BJ (cell line): Measurements from ENCODE around the gene LRRC25. TPM values are rescaled to one million over a fixed set of nuclear protein-coding genes. Genes with fewer than 3 reads are reported as not detected.
A peak's percentile ranks its signal among the peaks of the same experiment; 100 is the strongest.

Experiments used
- CTCF ChIA-PET: fragments of 350-600 bp; formaldehyde crosslinking; extraction: SDS; loops from one replicate; lab custom pipeline; 2021; ENCODE audit warnings: antibody characterized with exemption, inconsistent platforms; lab: Yijun Ruan, JAX
- POLR2A ChIA-PET: fragments of 300-600 bp; sonication (Branson Sonifier 250); formaldehyde crosslinking; extraction: SDS; loops from one replicate; lab custom pipeline; 2021; ENCODE audit warnings: antibody characterized with exemption; lab: Charles Lee
- DNase-seq: peaks from one replicate; pipeline ENCODE4 v3.0.0-alpha.2; 2011; ENCODE audit warnings: low read depth
- H3K27me3 ChIP-seq: 2 replicates; pipeline ENCODE4 v1.6.0; 2011; ENCODE audit warnings: low read length; ENCODE audit not compliant: control insufficient read depth, insufficient read depth
- H3K36me3 ChIP-seq: 2 replicates; pipeline ENCODE4 v1.5.1; 2011; ENCODE audit warnings: low read length; ENCODE audit not compliant: control insufficient read depth, insufficient read depth
- H3K4me3 ChIP-seq: 2 replicates; pipeline ENCODE4 v1.5.1; 2011; ENCODE audit warnings: low read depth, mild to moderate bottlenecking, control low read depth, low read length
- CTCF ChIP-seq: IDR thresholded peaks from 2 replicates; pipeline ENCODE4 v1.5.1; 2011; ENCODE audit warnings: low read depth, mild to moderate bottlenecking, control low read depth, inconsistent platforms, low read length, moderate library complexity; ENCODE audit not compliant: insufficient read depth
- polyA plus RNA-seq: library from polyadenylated mRNA; depleted of rRNA; stranded (reverse); fragments of >200 nt; gene quantifications from 2 replicates; pipeline ENCODE4 v1.2.3, GENCODE V29; 2011

Gene LRRC25
- polyA plus RNA-seq, 1 experiment, result 0.06 TPM

DNA sequence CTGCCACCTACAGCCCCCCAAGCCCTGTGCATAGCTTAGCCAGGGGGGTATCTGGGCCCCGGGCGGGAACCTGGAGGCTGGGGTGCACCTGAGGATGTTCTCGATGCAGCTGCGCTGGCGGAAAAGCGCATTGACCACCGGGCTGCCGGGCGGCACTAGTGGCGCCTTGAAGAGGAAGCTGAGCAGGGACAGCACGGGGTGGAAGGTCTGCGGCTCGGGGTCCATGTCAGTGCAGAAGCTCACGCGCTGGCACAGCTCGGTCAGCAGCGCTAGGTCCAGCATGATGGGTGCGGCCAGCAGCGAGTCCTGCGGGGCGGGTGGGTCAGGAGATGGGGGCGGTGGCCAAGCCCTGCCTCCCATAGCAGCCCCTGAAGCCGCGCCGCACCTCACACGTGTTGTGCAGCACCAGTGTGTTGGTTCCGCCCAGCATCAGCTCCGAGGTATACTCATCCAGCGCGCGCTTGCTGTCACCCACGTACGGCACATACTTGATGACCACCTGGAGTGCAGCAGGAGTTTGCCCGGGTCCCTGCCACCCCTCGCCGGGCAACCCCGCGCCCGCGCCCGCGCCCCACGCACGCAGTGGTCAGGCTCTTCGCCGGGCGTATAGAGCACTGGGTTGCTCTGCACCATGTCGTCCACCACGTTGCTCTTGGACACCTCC, 37.9 kb upstream of the LRRC25 start:
- no peak for TF ChIP-seq CTCF
- no peak for DNase-seq
- ChIA-PET POLR2A (no interaction called here), CTCF (interaction anchor here (0.7 to 1.3 kb wide), 4 partner anchors 10 to 412 kb away, joined by 3 to 4 read pairs (median 3); no protein-coding TSS in a partner anchor)
- peaks cover 16% of the 10 kb centered on the region for H3K36me3 ChIP-seq
- no peaks in the 10 kb centered on the region for H3K27me3 ChIP-seq
- H3K4me3 ChIP-seq, result no peak overlapping the region

DNA sequence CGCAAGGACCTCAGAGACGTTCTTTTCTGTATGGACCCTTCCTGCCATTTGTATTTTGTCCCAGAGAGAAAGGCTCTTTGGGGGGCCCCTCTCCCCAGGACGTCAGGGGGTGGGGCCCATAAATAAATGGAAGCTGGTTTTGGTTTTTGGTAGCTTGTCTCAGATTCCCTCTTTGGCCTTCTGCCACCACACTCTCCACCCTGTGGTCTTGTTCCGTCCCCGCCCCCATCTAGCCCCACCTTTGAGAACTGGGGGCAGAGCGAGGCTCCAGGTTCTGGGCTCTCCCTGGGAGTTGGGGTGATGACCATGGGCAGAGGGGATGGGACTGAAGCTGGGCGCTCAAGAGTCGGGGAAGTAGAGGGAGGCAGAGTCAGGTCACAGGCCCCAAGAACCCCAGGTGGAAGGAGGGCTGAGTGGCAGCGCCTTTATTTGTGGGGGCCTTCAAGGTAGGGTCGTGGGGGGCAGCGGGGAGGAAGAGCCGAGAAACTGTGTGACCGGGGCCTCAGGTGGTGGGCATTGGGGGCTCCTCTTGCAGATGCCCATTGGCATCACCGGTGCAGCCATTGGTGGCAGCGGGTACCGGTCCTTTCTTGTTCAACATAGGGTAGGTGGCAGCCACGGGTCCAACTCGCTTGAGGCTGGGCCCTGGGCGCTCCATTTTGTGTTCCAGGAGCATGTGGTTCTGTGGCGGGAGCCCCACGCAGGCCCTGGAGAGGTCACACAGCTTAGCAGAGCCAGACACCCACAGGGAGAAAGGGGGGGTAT, 37.2 kb upstream of the LRRC25 start:
- DNase-seq, result no peak
- H3K27me3 ChIP-seq, result no peaks in the 10 kb centered on the region
- no peak for TF ChIP-seq CTCF
- H3K4me3 ChIP-seq, result no peak overlapping the region
- ChIA-PET POLR2A (no interaction called here), CTCF (interaction anchor here (0.9 to 1.3 kb wide), 2 partner anchors 9 to 413 kb away, joined by 3 to 4 read pairs; no protein-coding TSS in a partner anchor)
- H3K36me3 ChIP-seq, result peaks cover 16% of the 10 kb centered on the region

- POLR2A ChIA-PET, result no interaction called here
- DNase-seq, result no peak
- H3K4me3 ChIP-seq, result peak overlapping the region; percentile 32
These were observed 36.4 kb upstream of the LRRC25 start for GRCh38 chr19:18433735-18434398.

DNA sequence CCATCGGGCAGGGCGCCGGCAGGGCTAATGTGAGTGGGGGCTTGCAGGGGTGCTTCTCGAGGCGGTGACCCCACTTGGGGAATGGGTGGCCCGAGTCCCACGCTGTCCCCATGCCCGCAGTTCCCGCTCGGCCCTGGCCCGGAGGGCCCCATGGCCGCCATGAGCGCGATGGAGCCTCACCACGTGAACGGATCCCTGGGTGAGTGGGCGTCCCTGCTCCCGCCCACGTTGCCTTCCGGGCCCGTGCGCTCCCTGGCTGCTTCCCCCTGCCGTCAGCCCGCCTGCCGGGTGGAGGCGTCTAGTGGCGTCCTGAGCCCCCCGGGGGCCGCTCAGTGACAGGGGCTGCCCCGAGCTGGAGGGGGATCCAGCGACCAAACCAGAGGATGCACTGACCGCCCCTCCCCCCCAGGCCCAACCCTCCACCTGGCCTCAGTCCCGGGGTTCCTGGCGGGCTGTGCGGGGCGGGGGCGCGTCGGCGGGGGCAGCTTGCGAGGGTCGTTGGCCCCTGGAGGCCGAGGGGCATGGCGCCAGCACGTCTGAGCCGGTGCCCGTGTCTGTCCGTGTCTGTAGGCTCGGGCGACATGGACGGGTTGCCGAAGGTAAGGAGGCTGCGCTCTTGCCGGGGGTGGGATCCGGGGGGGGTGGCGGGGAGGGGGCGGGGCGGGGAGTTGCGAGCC, 35.7 kb upstream of the LRRC25 start:
- DNase-seq, result no peak
- no peak for TF ChIP-seq CTCF
- ChIA-PET CTCF (no interaction called here), POLR2A (no interaction called here)
- Histone ChIP-seq H3K4me3 (peak overlapping the region; percentile 42), H3K36me3 (peaks cover 18% of the 10 kb centered on the region), H3K27me3 (no peaks in the 10 kb centered on the region)

More at GRCh38 chr19:18433735-18434398, 36.4 kb upstream of the LRRC25 start:
- Histone ChIP-seq H3K36me3 (peaks cover 16% of the 10 kb centered on the region), H3K27me3 (no peaks in the 10 kb centered on the region)
- CTCF ChIA-PET, result interaction anchor here (1.3 kb wide), 1 partner anchor 413 kb away, joined by 3 read pairs; no protein-coding TSS in a partner anchor
- TF ChIP-seq CTCF, result no peak
